ENCODE results near the gene PICK1. TPM values are rescaled to one million over a fixed set of nuclear protein-coding genes. Genes with fewer than 3 reads are reported as not detected.

Gene PICK1
- total and polyA plus RNA-seq, 2 of the 13 experiments (the other 11 are each of a cell fraction or from before 2014, with no cell fraction given) = 19.3 to 25.3 TPM

DNA sequence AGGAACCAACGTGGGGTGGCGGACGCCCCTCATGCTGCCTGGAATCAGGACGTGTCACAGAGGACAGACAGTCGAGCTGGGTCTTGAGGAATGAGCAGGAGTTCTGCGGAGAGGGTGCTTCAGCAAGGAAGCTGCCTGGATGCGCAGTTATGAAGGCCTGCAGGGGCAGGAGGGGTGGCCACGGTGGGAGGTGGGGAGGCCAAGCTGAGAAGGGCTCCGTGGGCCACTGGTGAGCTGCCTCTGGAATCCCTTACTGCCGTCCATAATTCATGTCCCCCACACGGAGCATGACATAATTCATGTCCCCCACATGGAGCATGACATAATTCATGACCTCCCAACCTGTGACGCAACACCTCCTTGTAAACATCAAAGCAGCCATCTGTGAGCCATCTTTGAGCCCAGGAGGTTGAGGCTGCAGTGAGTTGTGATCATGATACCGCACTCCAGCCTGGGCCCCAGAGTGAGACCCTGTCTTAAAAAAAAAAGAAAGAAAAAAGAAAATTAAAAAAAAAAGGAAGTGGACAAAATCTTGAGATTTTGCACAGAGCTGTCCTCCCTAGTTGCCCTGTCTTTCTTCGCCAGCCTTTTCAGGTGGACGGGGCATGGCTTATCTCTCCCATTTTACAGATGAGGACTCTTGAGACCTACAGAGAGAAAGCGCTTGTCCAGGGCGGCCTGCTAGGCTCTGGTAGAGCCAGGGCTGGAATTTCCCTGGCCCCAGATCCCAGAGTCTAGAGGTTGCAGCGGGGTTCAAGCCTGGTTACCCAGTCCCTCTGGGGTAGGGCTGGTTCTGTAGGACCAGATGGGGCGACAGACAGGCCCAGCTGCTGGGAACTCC is 24.3 kb upstream of the PICK1 start (continued):
- TF ChIP-seq ERF (CRISPR knock-in tag; IDR thresholded peaks at IDR 0.05) (peak; percentile 33; the same call in 1 of the 2 replicates), KLF16 (CRISPR knock-in tag; IDR thresholded peaks at IDR 0.05) (peak in 1 of 2 experiments; percentile 33; a peak in 1 of 4 replicates)
- TF ChIP-seq, protein P1, sequence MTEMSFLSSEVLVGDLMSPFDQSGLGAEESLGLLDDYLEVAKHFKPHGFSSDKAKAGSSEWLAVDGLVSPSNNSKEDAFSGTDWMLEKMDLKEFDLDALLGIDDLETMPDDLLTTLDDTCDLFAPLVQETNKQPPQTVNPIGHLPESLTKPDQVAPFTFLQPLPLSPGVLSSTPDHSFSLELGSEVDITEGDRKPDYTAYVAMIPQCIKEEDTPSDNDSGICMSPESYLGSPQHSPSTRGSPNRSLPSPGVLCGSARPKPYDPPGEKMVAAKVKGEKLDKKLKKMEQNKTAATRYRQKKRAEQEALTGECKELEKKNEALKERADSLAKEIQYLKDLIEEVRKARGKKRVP (CRISPR knock-in tag; IDR thresholded peaks at IDR 0.05) = peak in 1 of 2 experiments; percentile 73; a peak in 2 of 4 replicates
- TF ChIP-seq, protein P2, sequence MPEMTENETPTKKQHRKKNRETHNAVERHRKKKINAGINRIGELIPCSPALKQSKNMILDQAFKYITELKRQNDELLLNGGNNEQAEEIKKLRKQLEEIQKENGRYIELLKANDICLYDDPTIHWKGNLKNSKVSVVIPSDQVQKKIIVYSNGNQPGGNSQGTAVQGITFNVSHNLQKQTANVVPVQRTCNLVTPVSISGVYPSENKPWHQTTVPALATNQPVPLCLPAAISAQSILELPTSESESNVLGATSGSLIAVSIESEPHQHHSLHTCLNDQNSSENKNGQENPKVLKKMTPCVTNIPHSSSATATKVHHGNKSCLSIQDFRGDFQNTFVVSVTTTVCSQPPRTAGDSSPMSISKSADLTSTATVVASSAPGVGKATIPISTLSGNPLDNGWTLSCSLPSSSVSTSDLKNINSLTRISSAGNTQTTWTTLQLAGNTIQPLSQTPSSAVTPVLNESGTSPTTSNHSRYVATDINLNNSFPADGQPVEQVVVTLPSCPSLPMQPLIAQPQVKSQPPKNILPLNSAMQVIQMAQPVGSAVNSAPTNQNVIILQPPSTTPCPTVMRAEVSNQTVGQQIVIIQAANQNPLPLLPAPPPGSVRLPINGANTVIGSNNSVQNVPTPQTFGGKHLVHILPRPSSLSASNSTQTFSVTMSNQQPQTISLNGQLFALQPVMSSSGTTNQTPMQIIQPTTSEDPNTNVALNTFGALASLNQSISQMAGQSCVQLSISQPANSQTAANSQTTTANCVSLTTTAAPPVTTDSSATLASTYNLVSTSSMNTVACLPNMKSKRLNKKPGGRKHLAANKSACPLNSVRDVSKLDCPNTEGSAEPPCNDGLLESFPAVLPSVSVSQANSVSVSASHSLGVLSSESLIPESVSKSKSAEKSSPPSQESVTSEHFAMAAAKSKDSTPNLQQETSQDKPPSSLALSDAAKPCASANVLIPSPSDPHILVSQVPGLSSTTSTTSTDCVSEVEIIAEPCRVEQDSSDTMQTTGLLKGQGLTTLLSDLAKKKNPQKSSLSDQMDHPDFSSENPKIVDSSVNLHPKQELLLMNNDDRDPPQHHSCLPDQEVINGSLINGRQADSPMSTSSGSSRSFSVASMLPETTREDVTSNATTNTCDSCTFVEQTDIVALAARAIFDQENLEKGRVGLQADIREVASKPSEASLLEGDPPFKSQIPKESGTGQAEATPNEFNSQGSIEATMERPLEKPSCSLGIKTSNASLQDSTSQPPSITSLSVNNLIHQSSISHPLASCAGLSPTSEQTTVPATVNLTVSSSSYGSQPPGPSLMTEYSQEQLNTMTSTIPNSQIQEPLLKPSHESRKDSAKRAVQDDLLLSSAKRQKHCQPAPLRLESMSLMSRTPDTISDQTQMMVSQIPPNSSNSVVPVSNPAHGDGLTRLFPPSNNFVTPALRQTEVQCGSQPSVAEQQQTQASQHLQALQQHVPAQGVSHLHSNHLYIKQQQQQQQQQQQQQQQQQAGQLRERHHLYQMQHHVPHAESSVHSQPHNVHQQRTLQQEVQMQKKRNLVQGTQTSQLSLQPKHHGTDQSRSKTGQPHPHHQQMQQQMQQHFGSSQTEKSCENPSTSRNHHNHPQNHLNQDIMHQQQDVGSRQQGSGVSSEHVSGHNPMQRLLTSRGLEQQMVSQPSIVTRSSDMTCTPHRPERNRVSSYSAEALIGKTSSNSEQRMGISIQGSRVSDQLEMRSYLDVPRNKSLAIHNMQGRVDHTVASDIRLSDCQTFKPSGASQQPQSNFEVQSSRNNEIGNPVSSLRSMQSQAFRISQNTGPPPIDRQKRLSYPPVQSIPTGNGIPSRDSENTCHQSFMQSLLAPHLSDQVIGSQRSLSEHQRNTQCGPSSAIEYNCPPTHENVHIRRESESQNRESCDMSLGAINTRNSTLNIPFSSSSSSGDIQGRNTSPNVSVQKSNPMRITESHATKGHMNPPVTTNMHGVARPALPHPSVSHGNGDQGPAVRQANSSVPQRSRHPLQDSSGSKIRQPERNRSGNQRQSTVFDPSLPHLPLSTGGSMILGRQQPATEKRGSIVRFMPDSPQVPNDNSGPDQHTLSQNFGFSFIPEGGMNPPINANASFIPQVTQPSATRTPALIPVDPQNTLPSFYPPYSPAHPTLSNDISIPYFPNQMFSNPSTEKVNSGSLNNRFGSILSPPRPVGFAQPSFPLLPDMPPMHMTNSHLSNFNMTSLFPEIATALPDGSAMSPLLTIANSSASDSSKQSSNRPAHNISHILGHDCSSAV (CRISPR knock-in tag; IDR thresholded peaks at IDR 0.05; ENCODE audit: borderline replicate concordance) = no peak
- TF ChIP-seq, protein P3, sequence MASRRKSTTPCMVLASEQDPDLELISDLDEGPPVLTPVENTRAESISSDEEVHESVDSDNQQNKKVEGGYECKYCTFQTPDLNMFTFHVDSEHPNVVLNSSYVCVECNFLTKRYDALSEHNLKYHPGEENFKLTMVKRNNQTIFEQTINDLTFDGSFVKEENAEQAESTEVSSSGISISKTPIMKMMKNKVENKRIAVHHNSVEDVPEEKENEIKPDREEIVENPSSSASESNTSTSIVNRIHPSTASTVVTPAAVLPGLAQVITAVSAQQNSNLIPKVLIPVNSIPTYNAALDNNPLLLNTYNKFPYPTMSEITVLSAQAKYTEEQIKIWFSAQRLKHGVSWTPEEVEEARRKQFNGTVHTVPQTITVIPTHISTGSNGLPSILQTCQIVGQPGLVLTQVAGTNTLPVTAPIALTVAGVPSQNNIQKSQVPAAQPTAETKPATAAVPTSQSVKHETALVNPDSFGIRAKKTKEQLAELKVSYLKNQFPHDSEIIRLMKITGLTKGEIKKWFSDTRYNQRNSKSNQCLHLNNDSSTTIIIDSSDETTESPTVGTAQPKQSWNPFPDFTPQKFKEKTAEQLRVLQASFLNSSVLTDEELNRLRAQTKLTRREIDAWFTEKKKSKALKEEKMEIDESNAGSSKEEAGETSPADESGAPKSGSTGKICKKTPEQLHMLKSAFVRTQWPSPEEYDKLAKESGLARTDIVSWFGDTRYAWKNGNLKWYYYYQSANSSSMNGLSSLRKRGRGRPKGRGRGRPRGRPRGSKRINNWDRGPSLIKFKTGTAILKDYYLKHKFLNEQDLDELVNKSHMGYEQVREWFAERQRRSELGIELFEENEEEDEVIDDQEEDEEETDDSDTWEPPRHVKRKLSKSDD (CRISPR knock-in tag; IDR thresholded peaks at IDR 0.05; ENCODE audit: low read depth) = 0 out of 2 replicates have a peak, but pooled peaks have one; percentile 37
- TF ChIP-seq, protein P4, sequence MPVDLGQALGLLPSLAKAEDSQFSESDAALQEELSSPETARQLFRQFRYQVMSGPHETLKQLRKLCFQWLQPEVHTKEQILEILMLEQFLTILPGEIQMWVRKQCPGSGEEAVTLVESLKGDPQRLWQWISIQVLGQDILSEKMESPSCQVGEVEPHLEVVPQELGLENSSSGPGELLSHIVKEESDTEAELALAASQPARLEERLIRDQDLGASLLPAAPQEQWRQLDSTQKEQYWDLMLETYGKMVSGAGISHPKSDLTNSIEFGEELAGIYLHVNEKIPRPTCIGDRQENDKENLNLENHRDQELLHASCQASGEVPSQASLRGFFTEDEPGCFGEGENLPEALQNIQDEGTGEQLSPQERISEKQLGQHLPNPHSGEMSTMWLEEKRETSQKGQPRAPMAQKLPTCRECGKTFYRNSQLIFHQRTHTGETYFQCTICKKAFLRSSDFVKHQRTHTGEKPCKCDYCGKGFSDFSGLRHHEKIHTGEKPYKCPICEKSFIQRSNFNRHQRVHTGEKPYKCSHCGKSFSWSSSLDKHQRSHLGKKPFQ (CRISPR knock-in tag; IDR thresholded peaks at IDR 0.05; ENCODE audit: insufficient replicate concordance) = no peak
- TF ChIP-seq, protein P5, sequence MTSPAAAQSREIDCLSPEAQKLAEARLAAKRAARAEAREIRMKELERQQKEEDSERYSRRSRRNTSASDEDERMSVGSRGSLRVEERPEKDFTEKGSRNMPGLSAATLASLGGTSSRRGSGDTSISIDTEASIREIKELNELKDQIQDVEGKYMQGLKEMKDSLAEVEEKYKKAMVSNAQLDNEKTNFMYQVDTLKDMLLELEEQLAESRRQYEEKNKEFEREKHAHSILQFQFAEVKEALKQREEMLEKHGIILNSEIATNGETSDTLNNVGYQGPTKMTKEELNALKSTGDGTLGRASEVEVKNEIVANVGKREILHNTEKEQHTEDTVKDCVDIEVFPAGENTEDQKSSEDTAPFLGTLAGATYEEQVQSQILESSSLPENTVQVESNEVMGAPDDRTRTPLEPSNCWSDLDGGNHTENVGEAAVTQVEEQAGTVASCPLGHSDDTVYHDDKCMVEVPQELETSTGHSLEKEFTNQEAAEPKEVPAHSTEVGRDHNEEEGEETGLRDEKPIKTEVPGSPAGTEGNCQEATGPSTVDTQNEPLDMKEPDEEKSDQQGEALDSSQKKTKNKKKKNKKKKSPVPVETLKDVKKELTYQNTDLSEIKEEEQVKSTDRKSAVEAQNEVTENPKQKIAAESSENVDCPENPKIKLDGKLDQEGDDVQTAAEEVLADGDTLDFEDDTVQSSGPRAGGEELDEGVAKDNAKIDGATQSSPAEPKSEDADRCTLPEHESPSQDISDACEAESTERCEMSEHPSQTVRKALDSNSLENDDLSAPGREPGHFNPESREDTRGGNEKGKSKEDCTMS (CRISPR knock-in tag; conservative IDR thresholded peaks at IDR 0.05) = no peak
- TF ChIP-seq, protein P6, sequence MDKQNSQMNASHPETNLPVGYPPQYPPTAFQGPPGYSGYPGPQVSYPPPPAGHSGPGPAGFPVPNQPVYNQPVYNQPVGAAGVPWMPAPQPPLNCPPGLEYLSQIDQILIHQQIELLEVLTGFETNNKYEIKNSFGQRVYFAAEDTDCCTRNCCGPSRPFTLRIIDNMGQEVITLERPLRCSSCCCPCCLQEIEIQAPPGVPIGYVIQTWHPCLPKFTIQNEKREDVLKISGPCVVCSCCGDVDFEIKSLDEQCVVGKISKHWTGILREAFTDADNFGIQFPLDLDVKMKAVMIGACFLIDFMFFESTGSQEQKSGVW (CRISPR knock-in tag; IDR thresholded peaks at IDR 0.05; ENCODE audit: borderline replicate concordance) = no peak

Measured in HepG2 (cell line).